Activated CD8-positive, alpha-beta T cell treated with anti-CD3 and anti-CD28 coated beads for 36 hours (primary cell): Measurements from ENCODE around the gene CLSTN2. TPM values are rescaled to one million over a fixed set of nuclear protein-coding genes. Genes with fewer than 3 reads are reported as not detected.

Experiments used
- ATAC-seq: fragments of 200-7000 bp; cut with Tn5 transposase; one replicate; pipeline ENCODE4 v1.10.0; 2021; ENCODE audit warnings: mild to moderate bottlenecking, moderate library complexity
- CTCF ChIA-PET: fragments of 350-600 bp; sonication (Branson Sonifier 250); formaldehyde crosslinking; loops from one replicate; lab custom pipeline; 2021; ENCODE audit warnings: antibody characterized with exemption; lab: Charles Lee
- POLR2A ChIA-PET: fragments of 350-600 bp; sonication (Branson Sonifier 250); formaldehyde crosslinking; loops from one replicate; lab custom pipeline; 2021; ENCODE audit warnings: antibody characterized with exemption; lab: Charles Lee
- DNase-seq: peaks from one replicate; pipeline ENCODE4 v3.0.0-alpha.2; 2020
- H3K27ac Mint-ChIP-seq: one replicate; pipeline ENCODE4 v1.8.0; 2021; ENCODE audit warnings: mild to moderate bottlenecking, mixed read lengths
- H3K27me3 Mint-ChIP-seq: one replicate; pipeline ENCODE4 v1.8.0; 2021; ENCODE audit warnings: mixed read lengths
- H3K36me3 Mint-ChIP-seq: one replicate; pipeline ENCODE4 v1.8.0; 2021; ENCODE audit warnings: low read depth, mixed read lengths
- H3K4me1 Mint-ChIP-seq: one replicate; pipeline ENCODE4 v1.8.0; 2021; ENCODE audit warnings: low read depth, mixed read lengths
- H3K4me3 Mint-ChIP-seq: one replicate; pipeline ENCODE4 v1.8.0; 2021; ENCODE audit warnings: mild to moderate bottlenecking, moderate library complexity, mixed read lengths
- H3K9me3 Mint-ChIP-seq: one replicate; pipeline ENCODE4 v1.8.0; 2021; ENCODE audit warnings: mixed read lengths
- CTCF ChIP-seq: fragments of 200-600 bp; IDR thresholded peaks from one replicate; pipeline ENCODE4 v1.8.0; 2022; ENCODE audit warnings: antibody characterized with exemption, mild to moderate bottlenecking
- intact Hi-C: fragments of 100-400 bp; cut with micrococcal nuclease; formaldehyde crosslinking; loops from one replicate; pipeline ENCODE4 v1.10.0; 2022
- total RNA-seq, 2 experiments: library from RNA; stranded (reverse); gene quantifications; one replicate each; pipeline ENCODE4 v1.2.3, GENCODE V29; 2021

The CLSTN2 gene
- total RNA-seq, 2 experiments from 2014 or later: not detected

- no peak overlapping the region for H3K27ac Mint-ChIP-seq
- H3K27me3 Mint-ChIP-seq: peaks cover 2% of the 10 kb centered on the region
- ATAC-seq: no peak
Observed at GRCh38 chr3:139978966-139979365, 44.0 kb downstream of the CLSTN2 start.

GRCh38 chr3:139979991-139980390, 45.0 kb downstream of the CLSTN2 start:
- ChIA-PET POLR2A (no interaction called here), CTCF (no interaction called here)
- ATAC-seq (no peak), DNase-seq (no peak)
- intact Hi-C loops: no loop called here
- no peaks in the 10 kb centered on the region for H3K36me3 Mint-ChIP-seq
- no peaks in the 10 kb centered on the region for H3K9me3 Mint-ChIP-seq
- no peak overlapping the region for H3K4me3 Mint-ChIP-seq
- no peak overlapping the region for H3K27ac Mint-ChIP-seq
- TF ChIP-seq CTCF: no peak
- H3K4me1 Mint-ChIP-seq: no peaks in the 10 kb centered on the region
- H3K27me3 Mint-ChIP-seq: peaks cover 7% of the 10 kb centered on the region

More at GRCh38 chr3:139978966-139979365, 44.0 kb downstream of the CLSTN2 start:
- ChIA-PET POLR2A (no interaction called here), CTCF (no interaction called here)
- intact Hi-C loops: no loop called here
- H3K36me3 Mint-ChIP-seq: no peaks in the 10 kb centered on the region
- no peak overlapping the region for H3K4me3 Mint-ChIP-seq
- no peaks in the 10 kb centered on the region for H3K9me3 Mint-ChIP-seq
- H3K4me1 Mint-ChIP-seq: no peaks in the 10 kb centered on the region
- TF ChIP-seq CTCF: no peak
- no peak for DNase-seq

GRCh38 chr3:139982404-139982803, 47.4 kb downstream of the CLSTN2 start:
- no peaks in the 10 kb centered on the region for H3K4me1 Mint-ChIP-seq
- ATAC-seq (no peak), DNase-seq (no peak)
- CTCF ChIA-PET: no interaction called here
- peaks cover 7% of the 10 kb centered on the region for H3K27me3 Mint-ChIP-seq
- POLR2A ChIA-PET: no interaction called here
- H3K9me3 Mint-ChIP-seq: no peaks in the 10 kb centered on the region
- intact Hi-C loops: no loop called here
- H3K36me3 Mint-ChIP-seq: no peaks in the 10 kb centered on the region
- H3K4me3 Mint-ChIP-seq: no peak overlapping the region
- TF ChIP-seq CTCF: no peak
- no peak overlapping the region for H3K27ac Mint-ChIP-seq

- ATAC-seq (no peak), DNase-seq (no peak)
- Mint-ChIP-seq H3K4me3 (no peak overlapping the region), H3K9me3 (no peaks in the 10 kb centered on the region), H3K36me3 (no peaks in the 10 kb centered on the region), H3K4me1 (no peaks in the 10 kb centered on the region), H3K27me3 (peaks cover 7% of the 10 kb centered on the region), H3K27ac (no peak overlapping the region)
- POLR2A ChIA-PET: no interaction called here
- no peak for TF ChIP-seq CTCF
- intact Hi-C loops: no loop called here
- CTCF ChIA-PET: no interaction called here
Observed at GRCh38 chr3:139985576-139985975, 50.6 kb downstream of the CLSTN2 start.

- TF ChIP-seq CTCF: no peak
- POLR2A ChIA-PET: no interaction called here
- Mint-ChIP-seq H3K9me3 (no peaks in the 10 kb centered on the region), H3K27me3 (peaks cover 7% of the 10 kb centered on the region), H3K4me1 (no peaks in the 10 kb centered on the region), H3K4me3 (no peak overlapping the region), H3K27ac (no peak overlapping the region), H3K36me3 (no peaks in the 10 kb centered on the region)
- DNase-seq: no peak
- ATAC-seq: no peak
- CTCF ChIA-PET: interaction anchor here (0.7 kb wide), 1 partner anchor 15 kb away, joined by 3 read pairs; no protein-coding TSS in a partner anchor
- intact Hi-C loops: no loop called here
Observed at GRCh38 chr3:139987908-139988307, 52.9 kb downstream of the CLSTN2 start.
